Mesenteric fat pad (tissue), 1 donor: Measurements from ENCODE around the gene CPSF3. TPM values are rescaled to one million over a fixed set of nuclear protein-coding genes. Genes with fewer than 3 reads are reported as not detected.

ENCODE experiments used
- DNase-seq: peaks from one replicate; pipeline ENCODE4 v3.0.0-alpha.2; 2020; ENCODE audit warnings: low spot score
- total RNA-seq: library from RNA; stranded (reverse); fragmentation: NEBNext Ultra II Directional; extraction: Animal tissue kit (Norgen Biotek cat#: 25700); gene quantifications from one replicate; pipeline ENCODE4 v1.2.1, GENCODE V29; 2021
- donor health status: DM: yes; HTN: yes; CAD: no.

CPSF3 gene
- total RNA-seq, 1 donor from 2014 or later = 26.3 TPM

DNA sequence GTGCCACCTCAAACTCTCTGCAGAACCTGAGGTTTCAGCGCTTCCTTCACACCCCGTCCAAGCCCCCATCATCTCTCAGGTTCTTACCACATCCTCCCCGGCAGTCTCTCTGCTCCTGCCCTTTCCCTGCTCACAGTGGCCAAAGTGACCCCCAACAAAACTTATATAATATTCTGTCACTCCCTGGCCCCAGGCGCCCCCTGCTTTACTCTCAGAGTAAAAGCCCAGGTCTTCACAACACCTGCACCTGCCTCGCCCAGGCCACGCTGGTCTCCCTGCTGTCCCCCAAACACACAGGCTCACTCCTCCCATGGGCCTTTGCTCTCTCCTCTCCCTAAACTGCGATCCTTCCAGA, 6.5 kb upstream of the CPSF3 start:
- no peak for DNase-seq

DNA sequence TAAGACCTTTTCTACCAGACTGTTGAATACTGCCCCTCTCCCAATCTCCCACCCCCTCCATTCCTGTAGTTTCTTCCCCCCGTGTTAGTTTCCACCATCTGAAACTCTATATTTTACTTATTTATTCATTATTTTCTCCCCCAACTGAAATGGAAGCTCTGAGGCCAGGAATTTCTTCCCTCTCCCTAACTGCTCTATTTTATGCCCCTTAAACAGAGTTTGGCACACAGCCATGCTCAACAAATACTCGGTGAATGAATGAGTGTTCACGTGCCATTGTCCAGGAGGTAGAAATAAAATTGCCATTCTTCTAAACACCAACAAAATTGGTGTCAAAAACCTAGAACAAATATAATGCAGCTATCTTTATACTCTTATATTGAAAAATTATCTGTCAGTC, 5.7 kb upstream of the CPSF3 start:
- DNase-seq = no peak

DNA sequence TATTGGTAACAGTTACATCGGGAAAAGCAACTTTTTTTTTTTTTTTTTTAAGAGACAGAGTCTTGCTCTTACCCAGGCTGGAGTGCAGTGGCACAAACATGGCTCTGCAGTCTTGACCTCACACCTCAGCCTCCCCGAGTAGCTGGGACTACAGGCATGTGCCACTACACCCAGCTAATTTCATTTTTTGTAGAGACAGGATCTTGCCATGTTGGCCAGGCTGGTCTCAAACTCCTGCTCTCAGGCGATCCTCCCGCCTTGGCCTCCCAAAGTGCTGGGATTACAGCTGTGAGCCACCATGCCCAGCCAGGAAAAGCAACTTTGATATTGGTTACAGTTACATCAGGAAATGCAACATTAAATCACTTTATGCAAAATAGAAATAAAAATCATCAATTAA, 4.7 kb upstream of the CPSF3 start:
- DNase-seq = no peak

DNA sequence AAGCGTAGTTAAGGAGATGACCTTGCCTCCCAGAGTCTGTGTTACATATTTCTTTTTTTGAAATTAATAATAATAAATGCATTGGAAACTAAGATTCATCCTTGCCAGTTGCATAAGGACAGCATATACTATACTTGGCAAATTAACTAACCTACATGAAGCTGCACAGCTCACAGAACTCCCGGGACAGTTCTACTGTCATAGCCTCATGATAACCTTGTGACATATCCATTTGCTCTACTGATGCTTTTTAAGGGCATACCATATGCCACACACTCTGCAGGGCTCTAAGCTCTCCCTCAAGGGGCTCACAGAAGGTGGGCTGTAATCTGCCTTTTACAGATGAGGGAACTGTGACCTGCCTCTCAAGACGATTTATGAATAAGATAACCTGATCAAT, 3.9 kb upstream of the CPSF3 start:
- DNase-seq = no peak

DNA sequence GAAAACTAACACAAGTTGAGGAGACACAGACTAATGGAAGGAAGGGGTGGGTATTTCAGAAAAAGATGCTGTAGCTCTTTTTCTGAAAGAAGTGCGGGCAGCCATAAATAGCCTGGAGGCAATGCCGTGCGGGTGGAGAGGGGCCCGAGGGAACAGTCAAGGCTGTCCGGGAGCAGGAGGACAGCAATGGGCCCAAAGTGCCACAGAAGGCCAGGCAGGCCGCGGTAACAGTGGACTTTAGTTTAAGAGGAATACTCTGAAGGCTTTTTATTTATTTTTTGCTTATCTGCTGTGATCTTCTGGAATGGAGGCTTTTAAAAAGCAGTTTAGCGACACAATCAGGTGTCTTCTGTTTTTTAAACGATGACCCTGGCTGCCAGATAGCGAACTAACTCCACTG, 3.0 kb upstream of the CPSF3 start:
- DNase-seq = no peak

DNA sequence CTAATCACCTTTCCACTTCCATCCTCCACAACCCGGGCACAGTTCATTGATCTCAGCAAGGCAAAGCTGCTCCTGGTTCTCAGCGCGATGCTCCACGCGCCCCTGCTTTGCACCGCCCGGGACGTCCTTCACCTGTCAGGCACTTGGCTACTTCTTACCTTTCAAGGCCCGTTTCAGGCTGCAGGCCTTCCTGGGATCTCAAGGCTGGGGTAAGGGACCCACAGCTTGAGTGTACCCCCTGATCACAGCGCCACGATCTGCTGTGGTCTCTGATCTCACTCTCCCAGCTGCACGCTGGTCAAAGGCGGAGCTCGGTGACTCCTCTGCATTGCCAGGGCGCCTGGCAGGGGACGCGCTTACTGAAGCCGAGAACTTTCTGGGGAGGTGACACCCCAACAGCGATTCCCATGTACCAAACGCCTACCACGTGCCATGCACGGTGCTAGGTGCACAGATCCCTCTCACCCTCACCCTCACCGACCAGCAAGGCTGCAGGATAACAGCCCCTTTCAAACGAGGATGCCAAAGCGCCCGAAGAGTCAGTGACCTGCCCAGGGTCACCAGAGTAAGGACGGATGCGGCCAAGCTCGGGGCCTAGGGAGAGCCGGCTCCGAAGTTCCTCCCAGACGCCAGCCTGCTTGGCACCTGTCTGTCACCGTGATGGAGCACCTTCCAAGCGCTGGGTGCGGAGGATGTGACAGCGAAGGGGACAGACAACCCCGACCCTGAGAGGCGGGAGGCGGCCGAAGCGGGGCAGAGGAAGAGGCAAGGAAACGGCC, 944 bp upstream of the CPSF3 start:
- DNase-seq = no peak

DNA sequence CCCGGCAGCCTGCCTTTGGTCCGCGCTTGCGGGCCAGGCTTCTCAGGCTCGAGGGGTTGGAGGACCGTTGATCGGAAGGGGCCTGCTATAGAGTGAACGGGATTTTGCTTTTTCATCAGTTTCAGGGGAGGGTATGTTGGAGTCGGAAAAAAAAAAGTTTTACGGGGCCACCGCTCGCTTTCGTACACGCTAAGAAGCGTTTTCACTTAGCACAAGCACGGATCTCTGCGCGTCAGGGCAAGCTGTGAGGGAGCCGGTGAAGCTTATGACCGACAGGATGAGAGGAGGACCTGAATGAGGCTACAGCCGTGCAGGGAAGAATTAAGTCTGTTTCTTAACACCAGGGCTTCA, 443 bp downstream of the CPSF3 start:
- DNase-seq = no peak

DNA sequence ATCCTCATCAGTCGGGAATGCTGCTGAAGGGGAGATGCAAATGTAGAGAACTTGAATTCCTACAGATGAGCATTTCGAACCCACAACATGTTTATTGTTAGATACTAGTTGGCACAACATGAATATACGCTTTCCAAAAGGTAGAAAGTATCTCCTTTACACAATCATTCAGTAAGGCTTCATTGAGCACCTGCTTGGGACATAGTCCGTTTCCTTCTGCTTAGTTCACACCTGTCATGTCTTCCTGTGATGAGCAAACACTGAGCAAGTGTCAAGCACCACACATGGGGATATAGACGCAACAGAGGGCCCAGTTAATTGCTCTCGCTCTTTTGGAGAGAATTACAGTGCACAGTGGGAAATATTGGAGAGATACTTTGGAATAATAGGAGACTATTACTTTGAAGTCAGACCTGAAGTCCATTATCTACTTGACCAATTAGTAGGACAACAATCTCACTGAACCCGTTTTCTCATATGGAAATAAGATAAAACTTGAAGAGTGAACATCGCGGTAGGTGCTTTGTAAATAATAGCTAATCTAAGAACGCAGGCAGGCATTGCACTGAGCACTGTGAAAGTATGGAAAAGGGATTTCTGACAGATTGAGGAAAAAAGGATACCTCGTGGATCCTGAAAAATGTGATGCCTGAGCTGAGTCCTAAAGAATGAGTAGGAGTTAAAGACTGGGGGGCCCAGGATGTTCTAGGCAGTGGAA, 1.2 kb downstream of the CPSF3 start:
- DNase-seq = no peak

DNA sequence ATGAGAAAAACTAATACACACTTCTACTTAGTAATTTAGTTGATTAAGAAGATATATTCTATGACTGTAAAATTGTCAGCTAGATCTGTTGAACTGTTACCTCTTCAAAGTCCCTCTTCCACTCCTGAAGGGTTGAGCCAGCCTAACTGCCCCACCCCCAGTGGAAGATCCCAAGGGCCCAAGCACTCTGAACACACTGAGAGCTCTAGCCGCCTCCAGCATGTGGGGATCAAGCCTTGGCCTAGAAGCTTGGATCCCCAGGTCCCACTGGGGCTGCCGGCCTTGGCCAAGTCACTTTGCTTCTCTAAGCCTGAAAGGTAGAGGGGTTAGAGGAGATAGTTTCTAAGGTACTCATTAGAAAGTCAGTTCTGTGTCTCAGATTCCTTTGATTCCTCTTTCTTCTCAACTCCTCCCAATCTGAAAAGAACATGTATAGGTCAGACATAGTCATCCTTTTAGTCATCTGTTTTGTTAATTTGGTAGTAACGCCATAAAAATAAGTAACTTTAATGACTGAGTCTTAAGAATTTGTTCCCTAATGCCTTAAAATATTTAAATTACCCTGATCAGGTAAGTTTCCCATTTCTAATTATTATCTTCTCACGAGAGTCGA, 5.6 kb downstream of the CPSF3 start:
- no peak for DNase-seq

DNA sequence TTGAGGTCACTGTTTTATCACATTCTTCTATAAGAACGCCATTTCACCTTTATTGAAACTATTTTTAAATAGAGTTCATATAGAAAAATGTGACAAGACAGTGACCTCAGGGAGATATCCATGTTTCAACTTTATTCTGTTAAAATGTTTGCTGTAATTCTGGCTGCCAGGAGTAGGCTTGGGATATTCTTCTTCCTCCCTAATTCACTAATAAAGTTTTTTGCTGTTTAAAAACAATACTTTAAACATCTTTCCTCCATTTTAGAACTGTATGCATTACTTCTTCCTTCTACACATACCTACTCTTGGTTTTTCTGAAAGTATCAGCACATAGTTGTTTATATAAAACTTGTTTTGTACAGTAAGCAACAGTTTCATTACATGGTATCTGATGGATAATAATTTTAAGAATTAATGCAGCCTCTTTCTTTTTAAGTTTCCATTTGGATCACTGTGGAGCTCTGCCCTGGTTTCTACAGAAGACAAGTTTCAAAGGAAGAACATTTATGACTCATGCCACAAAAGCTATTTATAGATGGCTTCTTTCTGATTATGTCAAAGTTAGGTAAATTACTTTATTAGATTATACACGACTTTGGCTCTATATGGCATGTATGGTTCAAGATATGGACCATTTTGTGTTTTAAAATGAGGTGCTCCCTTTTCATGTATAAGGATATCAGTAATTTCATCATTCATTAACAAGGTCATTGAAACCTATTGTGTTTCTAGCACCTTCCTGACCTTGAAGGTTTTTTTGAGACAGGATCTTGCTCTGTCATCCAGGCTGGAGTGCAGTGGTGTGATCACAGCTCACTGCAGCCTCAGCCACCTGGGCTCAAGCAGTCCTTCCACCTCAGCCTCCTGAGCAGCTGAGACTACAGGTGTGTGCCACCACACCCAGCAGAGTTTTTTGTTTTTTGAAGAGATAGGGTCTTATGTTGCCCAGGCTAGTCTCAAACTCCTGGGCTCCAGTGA, 7.2 kb downstream of the CPSF3 start:
- DNase-seq = no peak

DNA sequence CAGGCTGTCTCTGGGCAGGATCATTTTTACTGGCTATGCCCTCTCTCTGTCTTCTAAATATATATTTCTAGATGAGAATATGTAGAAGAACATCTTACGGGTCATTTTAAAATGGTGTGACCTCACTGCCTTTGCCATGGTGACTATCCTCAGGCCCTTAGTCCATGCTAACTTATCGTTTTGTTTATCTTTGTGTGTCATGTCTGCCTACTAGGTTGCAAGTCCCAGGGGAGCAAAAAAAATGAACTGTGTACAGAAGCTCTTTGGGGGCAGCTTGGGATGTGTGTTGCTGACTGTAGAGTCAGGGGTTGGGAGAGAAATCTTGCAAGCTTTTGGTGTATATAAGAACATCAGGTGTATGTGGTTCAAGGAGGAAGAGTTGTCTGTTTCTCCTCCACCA, 11.0 kb downstream of the CPSF3 start:
- DNase-seq = no peak

DNA sequence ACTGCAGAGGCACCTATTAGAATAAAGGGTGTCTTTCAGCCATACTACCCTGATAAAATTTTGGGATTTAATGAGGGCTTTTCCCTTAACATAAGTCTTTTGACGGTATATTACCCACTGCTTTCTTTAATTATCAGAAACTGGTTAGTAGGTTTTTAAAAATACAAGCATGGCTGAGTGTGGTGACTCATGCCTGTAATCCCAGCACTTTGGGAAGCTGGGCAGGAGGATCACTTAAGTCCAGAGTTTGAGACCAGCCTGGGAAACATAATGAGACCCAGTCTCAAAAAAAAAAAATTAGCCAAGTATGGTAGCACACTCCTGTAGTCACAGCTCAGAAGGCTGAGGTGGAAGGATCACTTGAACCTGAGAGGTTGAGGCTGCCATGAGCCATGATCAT, 16.1 kb downstream of the CPSF3 start:
- DNase-seq = no peak

DNA sequence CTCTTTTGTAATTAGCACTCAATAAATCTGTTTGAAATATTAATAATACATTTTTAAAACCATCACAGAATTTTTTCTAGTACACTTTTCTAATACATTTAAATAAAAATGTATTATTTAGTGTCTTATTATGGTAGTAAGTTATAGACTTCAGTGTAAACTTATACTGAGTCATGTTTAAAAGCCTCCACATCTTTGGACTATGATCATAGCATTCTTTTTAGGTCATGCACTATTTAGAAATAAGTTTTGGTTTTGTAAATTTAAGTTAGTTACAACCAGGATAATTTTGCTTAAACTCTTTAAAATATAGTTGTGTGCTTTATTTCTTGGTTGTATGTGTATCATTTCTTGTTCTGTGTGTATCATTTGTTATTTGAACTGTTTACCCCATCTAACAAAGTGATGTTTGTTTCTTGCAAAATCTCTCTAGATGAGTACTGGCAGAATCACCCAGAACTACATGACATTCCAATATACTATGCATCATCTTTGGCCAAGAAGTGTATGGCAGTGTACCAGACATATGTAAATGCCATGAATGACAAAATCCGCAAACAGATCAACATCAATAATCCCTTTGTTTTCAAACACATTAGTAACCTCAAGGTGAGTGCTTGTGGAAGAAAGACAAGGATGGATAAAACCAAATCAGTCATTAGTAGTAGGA, 16.7 kb downstream of the CPSF3 start:
- no peak for DNase-seq

DNA sequence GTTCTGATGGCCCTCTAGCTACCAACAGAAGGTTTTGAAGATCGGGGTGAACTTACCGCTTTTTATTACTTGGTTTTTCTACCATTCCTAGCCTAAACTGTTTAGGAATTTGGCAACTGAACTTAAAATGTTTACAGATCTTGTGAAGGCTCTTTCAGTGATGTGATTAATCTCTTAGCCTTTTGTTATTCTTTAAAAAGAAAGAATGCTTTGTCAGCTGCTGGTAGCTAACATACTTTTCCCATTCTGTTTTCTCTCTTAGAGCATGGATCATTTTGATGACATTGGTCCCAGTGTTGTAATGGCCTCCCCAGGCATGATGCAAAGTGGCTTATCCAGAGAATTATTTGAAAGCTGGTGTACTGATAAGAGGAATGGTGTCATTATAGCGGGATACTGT, 18.1 kb downstream of the CPSF3 start:
- DNase-seq = no peak

DNA sequence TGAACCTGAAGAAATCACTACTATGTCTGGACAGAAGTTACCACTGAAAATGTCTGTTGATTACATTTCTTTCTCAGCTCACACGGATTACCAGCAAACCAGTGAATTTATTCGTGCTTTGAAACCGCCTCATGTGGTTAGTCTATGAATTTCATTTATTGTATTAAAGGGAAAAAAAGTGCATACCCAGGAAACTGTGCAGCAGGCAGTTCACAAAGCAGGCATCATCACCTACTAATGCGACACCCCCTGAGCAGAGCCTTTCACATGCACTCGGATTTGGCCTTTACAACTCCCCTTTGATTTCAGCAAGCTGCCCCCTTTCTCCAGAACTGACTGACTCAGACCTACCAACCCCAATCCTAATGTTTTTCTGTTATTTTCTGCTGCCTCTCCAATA, 20.1 kb downstream of the CPSF3 start:
- no peak for DNase-seq

DNA sequence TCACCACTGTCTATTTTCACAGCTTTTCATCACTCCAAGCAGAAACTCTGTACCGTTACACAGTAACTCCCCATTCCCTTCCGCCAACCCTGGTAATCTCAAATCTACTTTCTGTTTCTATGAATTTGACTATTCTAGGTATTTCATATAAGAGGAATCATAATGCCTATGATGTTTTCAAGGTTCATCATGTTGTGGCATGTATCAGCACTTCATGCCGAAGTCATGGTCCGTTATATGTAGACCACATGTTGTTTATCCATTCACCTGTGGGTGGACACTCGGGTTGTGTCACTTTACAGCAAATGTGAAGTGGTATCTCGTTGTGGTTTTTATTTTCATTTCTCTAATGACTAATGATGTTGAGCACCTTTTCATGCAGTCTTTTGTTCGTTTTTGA, 21.6 kb downstream of the CPSF3 start:
- DNase-seq = no peak

DNA sequence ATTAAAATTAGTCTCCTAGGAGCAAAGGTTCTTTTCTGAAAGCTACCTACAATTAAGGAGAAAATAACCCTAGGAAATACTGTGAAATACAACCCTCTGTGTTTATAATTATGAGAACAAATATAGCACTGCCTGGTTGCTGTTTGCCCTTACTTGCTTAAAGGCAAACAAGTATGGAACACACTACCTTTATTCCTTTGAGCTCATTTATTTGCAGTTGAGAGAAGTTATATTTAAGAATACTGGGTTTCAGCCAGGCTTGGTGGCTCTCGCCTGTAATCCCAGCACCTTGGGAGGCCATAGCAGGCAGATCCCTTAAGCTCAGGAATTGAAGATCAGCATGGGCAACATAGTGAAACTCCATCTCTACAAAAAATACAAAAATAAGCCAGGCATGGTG, 27.8 kb downstream of the CPSF3 start:
- no peak for DNase-seq

DNA sequence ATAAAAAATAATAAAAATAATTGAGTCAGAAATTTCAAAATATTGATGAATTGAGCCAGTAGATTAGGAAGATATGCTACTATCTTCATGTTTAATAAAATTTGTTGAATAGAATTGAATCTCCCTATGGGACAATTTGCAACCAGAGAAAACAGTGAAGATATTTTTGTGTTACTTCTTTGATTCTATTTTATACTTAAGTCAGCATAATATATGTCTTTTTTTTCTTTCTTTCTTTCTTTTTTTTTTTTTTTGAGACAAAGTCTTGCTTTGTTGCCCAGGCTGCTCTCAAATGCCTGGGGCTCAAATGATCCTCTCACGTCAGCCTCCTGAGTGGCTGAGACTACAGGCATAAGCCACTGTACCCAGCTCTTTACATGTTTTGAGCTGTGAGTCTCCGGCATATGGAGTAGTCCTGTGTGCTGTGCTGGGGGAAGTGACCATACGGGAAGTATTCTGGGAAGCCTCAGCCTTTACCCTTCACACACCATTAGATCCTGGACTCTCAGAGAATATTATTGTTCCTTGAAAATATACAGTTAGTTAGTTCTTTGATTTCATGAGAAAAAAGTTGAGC, 37.1 kb downstream of the CPSF3 start:
- no peak for DNase-seq

DNA sequence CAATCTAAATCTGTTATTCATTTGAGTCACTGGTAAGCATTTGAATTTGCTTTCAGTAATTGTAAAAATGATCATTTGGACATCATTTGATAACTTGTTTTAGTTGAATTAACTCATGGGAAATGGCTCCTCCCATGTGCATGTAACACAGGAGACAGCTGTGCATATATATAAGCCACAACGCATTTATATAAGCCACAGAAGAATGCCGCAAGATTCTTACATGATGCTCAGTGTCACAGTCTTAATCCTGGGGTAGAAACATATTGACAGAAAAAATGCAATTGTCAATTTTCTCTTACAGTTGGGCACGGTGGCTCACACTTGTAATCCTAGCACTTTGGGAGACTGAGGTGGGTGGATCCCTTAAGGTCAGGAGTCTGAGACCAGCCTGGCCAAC, 37.6 kb downstream of the CPSF3 start:
- DNase-seq = no peak

DNA sequence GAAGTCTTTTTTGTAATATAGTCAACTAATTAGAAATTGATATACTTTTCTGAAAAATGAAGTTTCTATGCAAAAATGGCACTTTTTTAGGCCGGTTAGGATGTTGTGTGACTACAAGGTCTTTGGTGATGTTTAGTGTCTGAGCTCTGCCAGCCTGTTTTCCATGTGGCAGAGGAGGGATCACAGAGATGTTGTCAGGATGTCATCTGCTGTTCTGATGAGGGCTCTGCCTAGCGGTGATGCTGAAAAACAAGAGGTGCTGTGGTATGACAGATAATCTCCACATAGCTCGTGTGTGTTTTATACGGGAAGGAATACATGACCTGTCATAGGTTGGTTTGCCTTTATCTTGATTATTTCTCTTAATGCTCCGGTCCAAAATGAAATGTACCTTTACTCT, 38.9 kb downstream of the CPSF3 start:
- DNase-seq = no peak
